Nephron (organoid): ENCODE data around the gene CTNND2.

Source experiments
- H3K27ac Mint-ChIP-seq, 3 experiments: 2 replicates each; pipeline ENCODE4 v1.8.0; 2020; ENCODE audit warnings: mixed read lengths in 3 of 3, mild to moderate bottlenecking in 2 of 3, moderate library complexity in 1 of 3
- H3K27me3 Mint-ChIP-seq: 2 replicates; pipeline ENCODE4 v1.8.0; 2021; ENCODE audit warnings: low read depth, mild to moderate bottlenecking, moderate library complexity, mixed read lengths
- H3K36me3 Mint-ChIP-seq: 2 replicates; pipeline ENCODE4 v1.8.0; 2020; ENCODE audit warnings: low read depth, mixed read lengths
- H3K4me1 Mint-ChIP-seq: 2 replicates; pipeline ENCODE4 v1.8.0; 2020; ENCODE audit warnings: mixed read lengths
- H3K4me3 Mint-ChIP-seq, 3 experiments: 2 replicates each; pipeline ENCODE4 v1.8.0; 2020; ENCODE audit warnings: mild to moderate bottlenecking in 3 of 3, mixed read lengths in 3 of 3, moderate library complexity in 2 of 3
- H3K9me3 Mint-ChIP-seq: 2 replicates; pipeline ENCODE4 v1.8.0; 2020; ENCODE audit warnings: mixed read lengths
- TF ChIP-seq, protein P1 (sequence below), 3 experiments: fragments of 200-600 bp; sonication (generic); IDR thresholded peaks; one replicate each; pipeline ENCODE4 v1.5.0; 2021; ENCODE audit warnings: antibody characterized with exemption in 3 of 3; ENCODE audit not compliant: unreplicated experiment in 3 of 3

The CTNND2 gene

DNA sequence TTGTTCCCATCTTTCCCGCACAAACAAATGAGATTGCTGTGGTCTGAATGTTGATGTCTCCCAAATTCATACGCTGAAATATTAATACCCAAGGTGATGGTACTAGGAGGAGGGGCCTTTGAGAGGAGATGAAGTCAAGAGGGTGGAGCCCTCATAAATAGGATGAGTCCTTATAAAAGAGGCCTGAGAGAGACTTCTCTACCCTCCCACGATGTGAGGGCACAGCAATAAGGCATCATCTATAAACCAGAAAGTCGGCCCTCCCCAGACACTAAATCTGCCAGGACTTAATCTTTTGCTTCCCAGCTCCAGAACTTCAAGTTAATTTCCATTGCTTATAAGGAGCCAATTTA lies 170.4 kb downstream of the CTNND2 start:
- Mint-ChIP-seq H3K4me1 (no peaks in the 10 kb centered on the region), H3K27me3 (no peaks in the 10 kb centered on the region), H3K27ac (no peak overlapping the region), H3K4me3 (no peak overlapping the region), H3K9me3 (no peaks in the 10 kb centered on the region), H3K36me3 (no peaks in the 10 kb centered on the region)
- TF ChIP-seq, protein P1, sequence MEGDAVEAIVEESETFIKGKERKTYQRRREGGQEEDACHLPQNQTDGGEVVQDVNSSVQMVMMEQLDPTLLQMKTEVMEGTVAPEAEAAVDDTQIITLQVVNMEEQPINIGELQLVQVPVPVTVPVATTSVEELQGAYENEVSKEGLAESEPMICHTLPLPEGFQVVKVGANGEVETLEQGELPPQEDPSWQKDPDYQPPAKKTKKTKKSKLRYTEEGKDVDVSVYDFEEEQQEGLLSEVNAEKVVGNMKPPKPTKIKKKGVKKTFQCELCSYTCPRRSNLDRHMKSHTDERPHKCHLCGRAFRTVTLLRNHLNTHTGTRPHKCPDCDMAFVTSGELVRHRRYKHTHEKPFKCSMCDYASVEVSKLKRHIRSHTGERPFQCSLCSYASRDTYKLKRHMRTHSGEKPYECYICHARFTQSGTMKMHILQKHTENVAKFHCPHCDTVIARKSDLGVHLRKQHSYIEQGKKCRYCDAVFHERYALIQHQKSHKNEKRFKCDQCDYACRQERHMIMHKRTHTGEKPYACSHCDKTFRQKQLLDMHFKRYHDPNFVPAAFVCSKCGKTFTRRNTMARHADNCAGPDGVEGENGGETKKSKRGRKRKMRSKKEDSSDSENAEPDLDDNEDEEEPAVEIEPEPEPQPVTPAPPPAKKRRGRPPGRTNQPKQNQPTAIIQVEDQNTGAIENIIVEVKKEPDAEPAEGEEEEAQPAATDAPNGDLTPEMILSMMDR (IDR thresholded peaks at IDR 0.05; ENCODE audit: unreplicated experiment in 3 of 3) = no peak

DNA sequence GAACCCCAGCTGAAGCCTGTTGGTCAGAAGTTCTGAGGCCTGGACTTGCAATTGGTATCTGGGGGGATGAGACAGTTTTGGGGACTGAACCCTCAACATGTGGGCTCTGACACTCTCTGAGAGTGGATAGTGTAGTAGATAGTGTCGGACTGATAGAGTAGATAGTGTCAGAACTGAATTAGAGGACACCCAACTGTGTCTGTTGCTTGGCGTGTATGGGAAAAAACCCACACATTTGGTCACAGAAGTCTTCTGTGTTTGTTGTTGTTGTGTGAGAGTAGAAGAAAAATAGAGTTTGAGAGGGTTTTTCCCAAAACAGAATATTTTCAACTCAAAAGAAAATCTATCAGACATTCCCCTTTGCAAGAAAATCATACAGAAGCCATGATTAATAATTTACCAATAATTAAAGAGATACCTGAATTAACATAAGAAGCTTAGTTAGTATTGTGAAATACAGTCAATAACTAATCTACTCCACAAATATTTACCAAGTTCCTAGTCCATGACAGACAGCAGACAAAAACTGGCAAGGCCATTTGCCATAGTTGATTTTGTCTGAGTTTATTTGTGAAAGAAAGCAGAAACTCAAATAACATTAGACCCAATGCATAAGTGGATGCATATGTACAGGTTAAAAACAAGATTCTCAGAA lies 170.9 kb downstream of the CTNND2 start:
- H3K4me3 Mint-ChIP-seq = no peak overlapping the region
- no peaks in the 10 kb centered on the region for H3K27me3 Mint-ChIP-seq
- H3K9me3 Mint-ChIP-seq = no peaks in the 10 kb centered on the region
- H3K27ac Mint-ChIP-seq = peak overlapping the region in 1 of 3 experiments; percentile 13
- TF ChIP-seq, protein P1 (IDR thresholded peaks at IDR 0.05; ENCODE audit: unreplicated experiment in 3 of 3) = no peak
- H3K4me1 Mint-ChIP-seq = no peaks in the 10 kb centered on the region
- no peaks in the 10 kb centered on the region for H3K36me3 Mint-ChIP-seq

DNA sequence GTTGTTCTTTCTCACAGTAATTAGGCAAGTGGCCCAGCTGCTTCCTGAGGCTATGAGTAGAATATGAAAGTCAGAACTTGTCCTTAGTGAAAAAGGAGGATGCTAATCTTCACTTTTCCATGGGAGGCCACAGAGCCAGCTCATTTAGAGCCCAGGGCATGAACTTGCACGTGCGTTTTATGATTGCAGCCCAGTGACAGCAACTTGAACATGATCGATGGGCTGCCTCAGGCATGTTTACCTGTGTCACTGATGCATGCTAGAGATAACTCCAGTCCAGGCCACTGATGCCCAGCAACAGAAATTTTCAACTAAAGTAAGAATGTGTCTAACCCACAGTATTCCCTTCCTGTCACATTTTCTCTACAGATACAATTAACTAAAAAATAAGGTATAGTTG lies 179.3 kb downstream of the CTNND2 start:
- Mint-ChIP-seq H3K4me1 (no peaks in the 10 kb centered on the region), H3K4me3 (no peak overlapping the region), H3K9me3 (no peaks in the 10 kb centered on the region), H3K36me3 (no peaks in the 10 kb centered on the region), H3K27ac (no peak overlapping the region), H3K27me3 (no peaks in the 10 kb centered on the region)
- TF ChIP-seq, protein P1 (IDR thresholded peaks at IDR 0.05; ENCODE audit: unreplicated experiment in 3 of 3) = no peak

DNA sequence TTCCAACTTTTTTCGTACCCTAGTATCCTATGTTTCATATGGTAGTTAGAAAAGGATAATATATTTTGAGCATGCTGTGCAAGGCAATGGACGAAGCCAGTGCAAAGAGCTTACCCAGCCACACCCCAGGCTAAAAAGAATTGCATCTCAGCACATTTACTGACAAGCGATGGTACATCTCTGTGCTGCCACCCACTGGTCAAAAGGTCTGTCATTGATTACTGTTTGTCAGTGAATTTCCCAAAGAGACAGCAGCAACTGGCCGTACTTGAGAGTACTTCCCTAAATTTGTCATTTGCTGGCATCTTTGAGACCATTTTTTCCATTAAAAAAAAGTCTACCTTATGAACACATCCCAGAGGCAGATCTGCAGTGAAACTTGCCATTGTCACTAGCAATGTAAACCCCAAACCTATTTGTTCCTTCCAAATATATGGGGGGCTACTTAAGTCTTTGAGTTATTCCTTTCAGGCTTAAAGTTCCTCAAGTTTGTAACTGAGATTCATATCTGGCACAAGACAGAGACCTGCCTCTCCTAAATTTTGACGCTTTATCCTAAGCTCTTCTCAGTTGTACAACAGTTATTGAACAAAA lies 184.3 kb downstream of the CTNND2 start:
- no peaks in the 10 kb centered on the region for H3K4me1 Mint-ChIP-seq
- no peak overlapping the region for H3K27ac Mint-ChIP-seq
- TF ChIP-seq, protein P1 (IDR thresholded peaks at IDR 0.05; ENCODE audit: unreplicated experiment in 3 of 3) = peak; percentile 11 to 48 (median 18)
- H3K27me3 Mint-ChIP-seq = no peaks in the 10 kb centered on the region
- H3K9me3 Mint-ChIP-seq = no peaks in the 10 kb centered on the region
- H3K36me3 Mint-ChIP-seq = no peaks in the 10 kb centered on the region
- H3K4me3 Mint-ChIP-seq = no peak overlapping the region

DNA sequence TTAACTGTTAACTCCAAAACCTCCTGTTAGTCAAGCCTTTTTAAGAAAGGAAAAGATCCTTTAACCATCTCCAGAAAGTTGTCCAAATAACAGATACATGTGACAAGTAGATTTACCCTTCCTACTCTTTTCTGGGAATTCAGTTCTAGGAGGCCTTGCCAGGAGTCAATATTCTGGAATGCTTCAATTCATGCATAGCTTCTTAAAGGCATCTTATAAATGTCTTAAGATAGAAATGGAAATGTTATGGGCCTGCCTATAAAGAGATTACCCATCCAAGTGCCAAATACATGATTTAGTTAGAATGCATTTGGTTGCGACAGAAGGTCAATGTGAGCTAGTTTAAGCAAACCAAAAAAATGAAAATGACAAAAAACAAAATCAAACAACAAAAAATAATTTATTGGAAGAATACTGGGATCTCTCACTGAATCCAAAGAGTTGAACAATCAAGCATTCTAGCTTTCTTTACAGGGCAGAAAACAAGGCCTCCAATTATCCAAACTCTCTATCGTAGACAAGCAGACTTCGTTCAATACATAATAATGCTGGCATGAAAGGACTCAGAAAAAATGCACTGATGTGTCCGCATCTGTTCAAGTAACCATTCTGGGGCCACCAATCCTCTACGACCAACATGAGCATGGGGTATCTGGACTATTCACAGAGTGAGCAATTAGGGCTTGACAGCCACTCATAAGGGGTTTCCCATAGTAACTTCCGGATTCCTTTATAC lies 188.6 kb downstream of the CTNND2 start:
- H3K4me1 Mint-ChIP-seq = no peaks in the 10 kb centered on the region
- TF ChIP-seq, protein P1 (IDR thresholded peaks at IDR 0.05; ENCODE audit: unreplicated experiment in 3 of 3) = no peak
- no peak overlapping the region for H3K4me3 Mint-ChIP-seq
- no peaks in the 10 kb centered on the region for H3K27me3 Mint-ChIP-seq
- H3K9me3 Mint-ChIP-seq = no peaks in the 10 kb centered on the region
- H3K36me3 Mint-ChIP-seq = no peaks in the 10 kb centered on the region
- H3K27ac Mint-ChIP-seq = no peak overlapping the region
